Right atrium auricular region (tissue), 2 donors: Measurements from ENCODE around the gene SRGAP3. TPM values are rescaled to one million over a fixed set of nuclear protein-coding genes. Genes with fewer than 3 reads are reported as not detected.

Source experiments
- DNase-seq: peaks from one replicate; pipeline ENCODE4 v3.0.0-alpha.2; 2019; ENCODE audit warnings: low spot score
- H3K27ac ChIP-seq, 2 donors: fragments of 200-600 bp; sonication (generic); 1 replicate in 1 of 2; 2 replicates in 1 of 2; pipeline ENCODE4 v1.5.1; 2016 to 2019
- H3K27me3 ChIP-seq, 2 donors: fragments of 200-600 bp; sonication (generic); one replicate each; pipeline versions ENCODE4 v1.5.1 to v1.6.0; 2017 to 2019
- H3K36me3 ChIP-seq: fragments of 200-600 bp; sonication (generic); one replicate; pipeline ENCODE4 v1.5.1; 2016
- H3K4me1 ChIP-seq, 2 donors: fragments of 200-600 bp; sonication (generic); one replicate each; pipeline versions ENCODE4 v1.5.1 to v1.6.0; 2017 to 2019
- H3K4me3 ChIP-seq, 2 donors: fragments of 200-600 bp; sonication (generic); 1 replicate in 1 of 2; 2 replicates in 1 of 2; pipeline ENCODE4 v1.5.1; 2017 to 2019; ENCODE audit warnings: mild to moderate bottlenecking in 1 of 2, moderate library complexity in 1 of 2
- H3K9me3 ChIP-seq, 2 donors: fragments of 200-600 bp; sonication (generic); one replicate each; pipeline ENCODE4 v1.5.1; 2019
- total RNA-seq, 2 donors: library from RNA; depleted of rRNA; stranded (reverse); fragments of >200 nt; gene quantifications; one replicate each; pipeline ENCODE4 v1.1.0, GENCODE V29; 2016
- TF ChIP-seq, protein P1 (sequence below), 2 donors: fragments of 200-600 bp; sonication (generic); IDR thresholded peaks; one replicate each; pipeline ENCODE4 v1.5.1; 2019; ENCODE audit warnings: antibody characterized with exemption in 2 of 2

SRGAP3 gene
- total RNA-seq, 2 donors from 2014 or later: 4.0 to 5.0 TPM

DNA sequence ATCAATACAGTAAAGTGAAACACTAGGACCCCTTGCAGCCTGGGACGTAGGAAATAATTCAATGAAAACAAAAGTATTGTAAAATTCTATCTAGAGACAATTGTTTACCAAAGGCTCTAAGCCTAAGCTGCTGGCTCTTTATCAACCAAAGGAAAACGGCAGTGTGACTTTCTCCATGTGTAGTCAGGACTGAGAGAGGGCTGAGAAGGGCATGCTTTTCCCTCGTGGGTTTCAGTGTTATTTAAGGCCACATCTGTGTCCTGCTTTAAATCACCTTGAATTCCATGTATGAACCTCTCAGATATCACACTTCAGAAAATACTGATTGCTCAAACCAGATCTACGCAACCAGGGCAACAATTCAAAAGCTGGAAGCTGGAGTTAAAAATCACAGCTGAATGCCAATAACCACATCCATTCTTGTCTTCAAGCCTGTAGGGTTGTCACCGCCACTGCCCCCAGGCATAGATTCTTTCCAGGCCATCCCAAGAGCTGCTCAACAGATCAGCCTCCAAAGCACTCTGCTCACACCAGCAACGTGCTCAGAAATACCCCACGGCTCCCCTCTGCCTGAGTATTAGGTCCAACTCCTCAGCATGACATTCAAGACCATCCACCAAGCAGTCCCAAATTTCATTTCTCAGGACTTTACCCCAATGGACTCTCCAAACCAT, 124.0 kb downstream of the SRGAP3 start:
- Histone ChIP-seq H3K4me3 (no peak overlapping the region), H3K9me3 (no peaks in the 10 kb centered on the region), H3K36me3 (no peaks in the 10 kb centered on the region), H3K4me1 (no peaks in the 10 kb centered on the region), H3K27ac (no peak overlapping the region), H3K27me3 (no peaks in the 10 kb centered on the region)
- TF ChIP-seq, protein P1, sequence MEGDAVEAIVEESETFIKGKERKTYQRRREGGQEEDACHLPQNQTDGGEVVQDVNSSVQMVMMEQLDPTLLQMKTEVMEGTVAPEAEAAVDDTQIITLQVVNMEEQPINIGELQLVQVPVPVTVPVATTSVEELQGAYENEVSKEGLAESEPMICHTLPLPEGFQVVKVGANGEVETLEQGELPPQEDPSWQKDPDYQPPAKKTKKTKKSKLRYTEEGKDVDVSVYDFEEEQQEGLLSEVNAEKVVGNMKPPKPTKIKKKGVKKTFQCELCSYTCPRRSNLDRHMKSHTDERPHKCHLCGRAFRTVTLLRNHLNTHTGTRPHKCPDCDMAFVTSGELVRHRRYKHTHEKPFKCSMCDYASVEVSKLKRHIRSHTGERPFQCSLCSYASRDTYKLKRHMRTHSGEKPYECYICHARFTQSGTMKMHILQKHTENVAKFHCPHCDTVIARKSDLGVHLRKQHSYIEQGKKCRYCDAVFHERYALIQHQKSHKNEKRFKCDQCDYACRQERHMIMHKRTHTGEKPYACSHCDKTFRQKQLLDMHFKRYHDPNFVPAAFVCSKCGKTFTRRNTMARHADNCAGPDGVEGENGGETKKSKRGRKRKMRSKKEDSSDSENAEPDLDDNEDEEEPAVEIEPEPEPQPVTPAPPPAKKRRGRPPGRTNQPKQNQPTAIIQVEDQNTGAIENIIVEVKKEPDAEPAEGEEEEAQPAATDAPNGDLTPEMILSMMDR (IDR thresholded peaks at IDR 0.05): no peak
- no peak for DNase-seq

DNA sequence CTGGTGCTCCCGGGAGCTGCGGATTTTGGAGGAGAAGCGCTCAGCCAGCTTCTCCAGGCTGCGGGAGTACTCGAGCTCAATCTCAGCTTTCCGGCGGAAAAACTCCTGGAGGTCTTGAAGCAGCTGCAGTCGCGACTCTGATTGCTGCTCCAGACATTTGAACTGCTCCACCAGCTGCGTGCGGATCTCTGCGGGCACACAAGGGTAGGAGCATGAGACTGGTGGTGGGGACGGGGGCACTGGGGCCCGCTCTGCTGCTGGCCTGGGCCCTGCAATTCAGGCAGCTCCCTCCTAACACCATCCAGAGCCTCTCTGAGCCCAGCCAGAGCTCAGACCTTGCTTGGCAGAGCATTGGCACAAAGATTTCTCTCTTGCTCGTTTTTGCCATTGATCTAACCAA, 124.7 kb downstream of the SRGAP3 start:
- Histone ChIP-seq H3K9me3 (no peaks in the 10 kb centered on the region), H3K27me3 (no peaks in the 10 kb centered on the region), H3K27ac (no peak overlapping the region), H3K36me3 (no peaks in the 10 kb centered on the region), H3K4me3 (no peak overlapping the region), H3K4me1 (no peaks in the 10 kb centered on the region)
- TF ChIP-seq, protein P1 (IDR thresholded peaks at IDR 0.05): no peak
- DNase-seq: no peak

DNA sequence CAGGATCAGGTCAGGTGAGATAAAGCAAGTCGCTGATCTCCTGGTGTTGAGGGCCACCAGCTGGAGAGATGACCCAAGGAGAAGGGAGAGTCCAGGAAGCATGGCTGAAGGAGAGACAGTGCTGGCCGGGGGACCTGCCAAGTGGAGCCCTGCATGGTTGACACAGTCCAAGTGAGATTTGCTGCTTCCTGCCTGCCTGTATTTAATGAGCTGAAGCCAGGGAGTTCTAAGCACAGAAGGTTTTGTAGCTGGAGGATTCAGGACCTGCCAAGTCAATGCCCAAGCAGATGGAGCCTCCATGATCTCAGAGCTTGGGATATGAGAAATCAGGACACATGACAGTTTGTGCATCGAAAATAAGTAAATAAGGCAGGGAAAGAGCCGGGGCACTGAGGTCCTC, 125.6 kb downstream of the SRGAP3 start:
- Histone ChIP-seq H3K27ac (no peak overlapping the region), H3K36me3 (no peaks in the 10 kb centered on the region), H3K4me1 (no peaks in the 10 kb centered on the region), H3K9me3 (no peaks in the 10 kb centered on the region), H3K27me3 (no peaks in the 10 kb centered on the region), H3K4me3 (no peak overlapping the region)
- no peak for DNase-seq
- TF ChIP-seq, protein P1 (IDR thresholded peaks at IDR 0.05): no peak

DNA sequence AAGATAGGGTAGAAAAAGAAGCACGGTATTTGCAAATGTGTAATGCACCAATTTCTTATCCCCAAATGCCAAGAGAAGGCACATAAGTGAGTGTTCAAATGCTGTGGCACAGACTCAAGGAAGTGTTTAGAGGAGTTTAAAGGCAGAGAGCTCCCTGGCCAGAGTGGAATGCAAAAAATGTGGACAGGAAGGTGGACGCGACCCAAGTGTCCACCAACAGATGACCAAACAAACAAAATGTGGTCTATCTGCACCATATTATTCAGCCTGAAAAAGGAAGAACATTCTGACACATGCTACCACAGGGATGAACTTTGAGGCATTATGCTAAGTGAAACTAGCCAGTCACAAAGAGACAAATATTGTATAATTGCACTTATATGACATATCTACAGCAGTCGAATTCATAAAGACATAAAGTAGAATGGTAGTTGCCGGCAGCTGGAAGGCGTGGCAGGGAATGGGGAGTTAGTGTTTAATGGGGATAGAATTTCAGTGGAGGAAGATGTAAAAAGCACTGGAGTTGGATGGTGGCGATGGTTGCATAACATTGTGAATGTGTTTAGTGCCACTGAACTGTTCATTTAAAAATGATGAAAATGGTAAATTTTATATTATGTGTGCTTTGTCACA, 126.6 kb downstream of the SRGAP3 start:
- TF ChIP-seq, protein P1 (IDR thresholded peaks at IDR 0.05): no peak

DNA sequence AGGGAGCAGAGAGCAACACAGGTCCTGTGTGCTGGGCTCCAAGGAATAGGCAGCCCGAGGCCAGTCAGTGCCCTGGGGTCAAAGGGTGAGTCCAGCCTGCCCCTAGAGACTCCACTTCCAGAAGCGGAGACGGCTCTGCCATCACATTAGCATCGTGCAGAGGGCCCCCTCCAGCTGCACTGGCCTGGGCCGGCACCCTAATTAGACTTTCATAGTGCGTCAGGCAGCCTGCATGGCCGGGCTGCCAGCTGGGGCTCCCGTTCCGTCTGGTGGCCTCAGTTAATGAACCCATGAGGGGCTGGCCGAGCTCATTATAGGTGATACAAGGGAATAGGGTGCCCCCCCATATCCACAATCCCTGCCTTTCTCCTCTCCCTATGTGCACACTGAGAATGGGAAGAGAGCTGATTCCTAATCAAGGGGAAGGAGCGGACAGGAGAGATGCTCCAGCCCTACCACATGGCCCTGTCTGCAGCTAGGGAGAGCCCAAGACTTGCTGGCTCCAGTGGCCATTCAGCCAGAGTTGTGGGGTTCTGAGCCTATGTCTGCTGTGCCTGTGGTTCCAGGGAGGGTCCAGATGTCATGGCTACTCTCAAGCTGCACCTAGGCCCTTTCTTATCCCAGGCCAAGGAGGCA, 128.0 kb downstream of the SRGAP3 start:
- Histone ChIP-seq H3K9me3 (no peaks in the 10 kb centered on the region), H3K27ac (no peak overlapping the region), H3K27me3 (no peaks in the 10 kb centered on the region), H3K4me3 (no peak overlapping the region), H3K4me1 (no peaks in the 10 kb centered on the region), H3K36me3 (no peaks in the 10 kb centered on the region)
- TF ChIP-seq, protein P1 (IDR thresholded peaks at IDR 0.05): no peak
- no peak for DNase-seq

More for the DNA sequence above, 126.6 kb downstream of the SRGAP3 start:
- Histone ChIP-seq H3K36me3 (no peaks in the 10 kb centered on the region), H3K4me3 (no peak overlapping the region), H3K27ac (no peak overlapping the region), H3K4me1 (no peaks in the 10 kb centered on the region), H3K27me3 (no peaks in the 10 kb centered on the region), H3K9me3 (no peaks in the 10 kb centered on the region)
- DNase-seq: no peak
